SK-N-SH (cell line): ENCODE measurements around the gene MRPL21.

Experiments used
- CHD2 ChIP-seq: fragments of 150-350 bp; IDR thresholded peaks from 2 replicates; pipeline ENCODE4 v1.6.1; 2018; ENCODE audit warnings: low read length; ENCODE audit not compliant: partially characterized antibody
- ELF1 ChIP-seq: IDR thresholded peaks from 2 replicates; pipeline ENCODE4 v1.4.0; 2012
- EP300 ChIP-seq, 2 experiments: IDR thresholded peaks; 2 replicates each; pipeline versions ENCODE4 v1.4.0 to v1.6.1; 2012; ENCODE audit warnings: borderline replicate concordance in 1 of 2, low read depth in 1 of 2, low read length in 1 of 2
- EZH2phosphoT487 ChIP-seq: fragments of 200-600 bp; sonication (generic); IDR thresholded peaks from 2 replicates; pipeline ENCODE4 v1.6.1; 2017; ENCODE audit warnings: low read depth, mixed run types, mild to moderate bottlenecking, antibody characterized with exemption, moderate library complexity, borderline replicate concordance
- POLR2AphosphoS5 ChIP-seq: IDR thresholded peaks from 2 replicates; pipeline ENCODE4 v1.6.1; 2012; ENCODE audit warnings: low read depth, low read length
- RFX5 ChIP-seq: IDR thresholded peaks from 2 replicates; pipeline ENCODE4 v1.6.1; 2012; ENCODE audit warnings: mild to moderate bottlenecking, improper control_type of control experiment, low read length
- SIN3A ChIP-seq: IDR thresholded peaks from 2 replicates; pipeline ENCODE4 v1.6.1; 2012; ENCODE audit warnings: low read depth, mild to moderate bottlenecking, low read length, moderate library complexity, borderline replicate concordance
- TF ChIP-seq, protein P1 (sequence below): IDR thresholded peaks from 2 replicates; pipeline ENCODE4 v1.4.0; 2012; ENCODE audit warnings: low read depth, borderline replicate concordance
- TF ChIP-seq, protein P2 (sequence below): fragments of 200-600 bp; sonication (generic); IDR thresholded peaks from 2 replicates; pipeline ENCODE4 v1.6.1; 2017; ENCODE audit warnings: antibody characterized with exemption, mild to moderate bottlenecking, moderate library complexity
- TF ChIP-seq, protein P3 (sequence below): IDR thresholded peaks from 2 replicates; pipeline ENCODE4 v1.4.0; 2012; ENCODE audit warnings: low read depth, borderline replicate concordance

DNA sequence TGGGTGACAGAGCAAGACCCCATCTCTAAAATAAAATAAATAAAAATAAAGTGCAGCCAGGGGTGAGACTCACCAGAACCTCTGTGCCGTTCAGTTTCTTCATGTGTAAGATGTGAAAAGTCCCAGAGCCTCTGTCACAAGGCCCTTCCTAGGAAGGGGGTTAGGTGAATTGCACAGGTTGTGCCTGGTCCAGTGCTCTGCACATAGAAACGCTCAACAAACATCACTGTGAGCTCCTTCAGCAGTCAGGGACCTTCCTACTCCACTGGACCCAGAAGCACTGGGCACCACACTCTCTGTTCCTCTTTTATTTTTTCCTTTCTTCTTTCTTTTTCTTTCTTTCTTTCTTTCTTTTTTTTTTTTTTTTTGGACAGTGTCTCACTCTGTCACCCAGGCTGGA lies 22.3 kb downstream of the MRPL21 start:
- TF ChIP-seq ELF1 (no peak), CHD2 (no peak), EP300 (IDR thresholded peaks at IDR 0.05; ENCODE audit: borderline replicate concordance in 1 of 2, low read depth in 1 of 2, low read length in 1 of 2) (no peak), SIN3A (no peak), EZH2phosphoT487 (no peak), RFX5 (no peak), POLR2AphosphoS5 (no peak)
- TF ChIP-seq, protein P1, sequence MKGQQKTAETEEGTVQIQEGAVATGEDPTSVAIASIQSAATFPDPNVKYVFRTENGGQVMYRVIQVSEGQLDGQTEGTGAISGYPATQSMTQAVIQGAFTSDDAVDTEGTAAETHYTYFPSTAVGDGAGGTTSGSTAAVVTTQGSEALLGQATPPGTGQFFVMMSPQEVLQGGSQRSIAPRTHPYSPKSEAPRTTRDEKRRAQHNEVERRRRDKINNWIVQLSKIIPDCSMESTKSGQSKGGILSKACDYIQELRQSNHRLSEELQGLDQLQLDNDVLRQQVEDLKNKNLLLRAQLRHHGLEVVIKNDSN = no peak
- TF ChIP-seq, protein P2, sequence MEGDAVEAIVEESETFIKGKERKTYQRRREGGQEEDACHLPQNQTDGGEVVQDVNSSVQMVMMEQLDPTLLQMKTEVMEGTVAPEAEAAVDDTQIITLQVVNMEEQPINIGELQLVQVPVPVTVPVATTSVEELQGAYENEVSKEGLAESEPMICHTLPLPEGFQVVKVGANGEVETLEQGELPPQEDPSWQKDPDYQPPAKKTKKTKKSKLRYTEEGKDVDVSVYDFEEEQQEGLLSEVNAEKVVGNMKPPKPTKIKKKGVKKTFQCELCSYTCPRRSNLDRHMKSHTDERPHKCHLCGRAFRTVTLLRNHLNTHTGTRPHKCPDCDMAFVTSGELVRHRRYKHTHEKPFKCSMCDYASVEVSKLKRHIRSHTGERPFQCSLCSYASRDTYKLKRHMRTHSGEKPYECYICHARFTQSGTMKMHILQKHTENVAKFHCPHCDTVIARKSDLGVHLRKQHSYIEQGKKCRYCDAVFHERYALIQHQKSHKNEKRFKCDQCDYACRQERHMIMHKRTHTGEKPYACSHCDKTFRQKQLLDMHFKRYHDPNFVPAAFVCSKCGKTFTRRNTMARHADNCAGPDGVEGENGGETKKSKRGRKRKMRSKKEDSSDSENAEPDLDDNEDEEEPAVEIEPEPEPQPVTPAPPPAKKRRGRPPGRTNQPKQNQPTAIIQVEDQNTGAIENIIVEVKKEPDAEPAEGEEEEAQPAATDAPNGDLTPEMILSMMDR = no peak
- TF ChIP-seq, protein P3, sequence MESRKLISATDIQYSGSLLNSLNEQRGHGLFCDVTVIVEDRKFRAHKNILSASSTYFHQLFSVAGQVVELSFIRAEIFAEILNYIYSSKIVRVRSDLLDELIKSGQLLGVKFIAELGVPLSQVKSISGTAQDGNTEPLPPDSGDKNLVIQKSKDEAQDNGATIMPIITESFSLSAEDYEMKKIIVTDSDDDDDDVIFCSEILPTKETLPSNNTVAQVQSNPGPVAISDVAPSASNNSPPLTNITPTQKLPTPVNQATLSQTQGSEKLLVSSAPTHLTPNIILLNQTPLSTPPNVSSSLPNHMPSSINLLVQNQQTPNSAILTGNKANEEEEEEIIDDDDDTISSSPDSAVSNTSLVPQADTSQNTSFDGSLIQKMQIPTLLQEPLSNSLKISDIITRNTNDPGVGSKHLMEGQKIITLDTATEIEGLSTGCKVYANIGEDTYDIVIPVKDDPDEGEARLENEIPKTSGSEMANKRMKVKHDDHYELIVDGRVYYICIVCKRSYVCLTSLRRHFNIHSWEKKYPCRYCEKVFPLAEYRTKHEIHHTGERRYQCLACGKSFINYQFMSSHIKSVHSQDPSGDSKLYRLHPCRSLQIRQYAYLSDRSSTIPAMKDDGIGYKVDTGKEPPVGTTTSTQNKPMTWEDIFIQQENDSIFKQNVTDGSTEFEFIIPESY = no peak
